ENCODE data around the gene HEBP2. TPM values are rescaled to one million over a fixed set of nuclear protein-coding genes. Genes with fewer than 3 reads are reported as not detected.
A peak's percentile ranks its signal among the peaks of the same experiment; 100 is the strongest.

Gene HEBP2
- total RNA-seq, 1 experiment from 2014 or later, result 71.2 TPM

DNA sequence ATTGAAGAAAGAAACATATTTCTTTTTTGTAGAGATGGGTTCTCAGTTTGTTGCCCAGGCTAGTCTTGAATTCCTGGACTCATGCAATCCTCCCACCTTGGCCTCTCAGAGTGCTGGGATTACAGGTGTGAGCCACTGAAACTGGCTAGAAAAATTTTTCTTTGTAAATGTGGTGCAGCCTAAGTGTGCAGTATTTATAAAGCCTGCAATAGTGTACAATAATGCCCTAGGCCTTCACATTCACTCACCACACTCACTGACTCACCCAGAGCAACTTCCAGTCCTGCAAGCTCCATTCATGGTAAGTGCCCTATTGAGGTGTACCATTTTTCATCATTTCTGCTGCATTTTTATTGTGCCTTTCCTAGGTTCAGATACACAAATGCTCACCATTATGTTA is 63.9 kb downstream of the HEBP2 start:
- Mint-ChIP-seq H3K27me3 (ENCODE audit: insufficient read depth, unreplicated experiment) (no peaks in the 10 kb centered on the region), H3K36me3 (ENCODE audit: insufficient read depth, unreplicated experiment) (peaks cover 20% of the 10 kb centered on the region), H3K4me1 (ENCODE audit: insufficient read depth, unreplicated experiment) (peaks cover 34% of the 10 kb centered on the region), H3K4me3 (ENCODE audit: unreplicated experiment) (no peak overlapping the region), H3K27ac (ENCODE audit: low read depth, unreplicated experiment) (no peak overlapping the region), H3K9me3 (ENCODE audit: unreplicated experiment) (no peaks in the 10 kb centered on the region)
- intact Hi-C loops (cut with micrococcal nuclease), result no loop called here
- no peak for DNase-seq (ENCODE audit: unreplicated experiment)
- TF ChIP-seq, protein P1, sequence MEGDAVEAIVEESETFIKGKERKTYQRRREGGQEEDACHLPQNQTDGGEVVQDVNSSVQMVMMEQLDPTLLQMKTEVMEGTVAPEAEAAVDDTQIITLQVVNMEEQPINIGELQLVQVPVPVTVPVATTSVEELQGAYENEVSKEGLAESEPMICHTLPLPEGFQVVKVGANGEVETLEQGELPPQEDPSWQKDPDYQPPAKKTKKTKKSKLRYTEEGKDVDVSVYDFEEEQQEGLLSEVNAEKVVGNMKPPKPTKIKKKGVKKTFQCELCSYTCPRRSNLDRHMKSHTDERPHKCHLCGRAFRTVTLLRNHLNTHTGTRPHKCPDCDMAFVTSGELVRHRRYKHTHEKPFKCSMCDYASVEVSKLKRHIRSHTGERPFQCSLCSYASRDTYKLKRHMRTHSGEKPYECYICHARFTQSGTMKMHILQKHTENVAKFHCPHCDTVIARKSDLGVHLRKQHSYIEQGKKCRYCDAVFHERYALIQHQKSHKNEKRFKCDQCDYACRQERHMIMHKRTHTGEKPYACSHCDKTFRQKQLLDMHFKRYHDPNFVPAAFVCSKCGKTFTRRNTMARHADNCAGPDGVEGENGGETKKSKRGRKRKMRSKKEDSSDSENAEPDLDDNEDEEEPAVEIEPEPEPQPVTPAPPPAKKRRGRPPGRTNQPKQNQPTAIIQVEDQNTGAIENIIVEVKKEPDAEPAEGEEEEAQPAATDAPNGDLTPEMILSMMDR (IDR thresholded peaks at IDR 0.05; ENCODE audit: unreplicated experiment), result no peak
- no TSS peak for BruUV-seq (replicated peaks)
- POLR2A ChIA-PET, result interaction anchor here (0.6 to 6.3 kb wide), 12 partner anchors 9 to 56 kb away, joined by 3 to 72 read pairs (median 4); no protein-coding TSS in a partner anchor
- CTCF ChIA-PET, result interaction anchor here (0.8 to 3.7 kb wide), 2 partner anchors 9 to 12 kb away, joined by 6 to 11 read pairs; no protein-coding TSS in a partner anchor

DNA sequence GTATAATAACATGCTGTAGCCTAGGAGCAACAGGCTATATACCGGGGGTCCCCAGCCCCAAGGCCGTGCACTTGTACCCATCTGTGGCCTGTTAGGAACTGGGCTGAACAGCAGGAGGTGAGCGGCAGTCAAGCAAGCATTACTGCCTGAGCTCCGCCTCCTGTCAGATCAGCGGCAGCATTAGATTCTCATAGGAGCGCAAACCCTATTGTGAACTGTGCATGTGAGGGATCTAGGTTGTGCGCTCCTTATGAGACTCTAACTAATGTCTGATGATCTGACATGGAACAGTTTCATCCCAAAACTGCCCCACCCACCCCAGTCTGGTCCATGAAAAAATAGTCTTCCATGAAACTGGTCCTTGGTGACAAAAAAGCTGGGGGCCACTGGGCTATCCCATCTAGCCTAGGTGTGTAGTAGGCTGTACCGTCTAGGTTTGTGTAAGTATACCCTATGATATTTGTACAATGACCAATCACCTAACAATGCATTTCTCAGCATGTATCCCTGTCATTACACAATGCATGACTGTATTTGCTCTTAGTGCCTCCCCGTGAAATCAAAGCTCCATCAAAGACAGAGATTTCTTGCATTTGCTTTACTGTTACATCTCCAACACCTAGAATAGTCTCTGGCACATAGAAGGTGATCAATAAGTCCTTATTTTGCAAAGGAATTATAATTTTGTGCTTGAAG is 64.4 kb downstream of the HEBP2 start:
- H3K36me3 Mint-ChIP-seq (ENCODE audit: insufficient read depth, unreplicated experiment), result peaks cover 20% of the 10 kb centered on the region
- no peaks in the 10 kb centered on the region for H3K27me3 Mint-ChIP-seq (ENCODE audit: insufficient read depth, unreplicated experiment)
- peaks cover 34% of the 10 kb centered on the region for H3K4me1 Mint-ChIP-seq (ENCODE audit: insufficient read depth, unreplicated experiment)
- no peaks in the 10 kb centered on the region for H3K9me3 Mint-ChIP-seq (ENCODE audit: unreplicated experiment)
- CTCF ChIA-PET, result interaction anchor here (0.6 to 3.7 kb wide), 7 partner anchors 10 to 42 kb away, joined by 3 to 11 read pairs (median 4); no protein-coding TSS in a partner anchor
- DNase-seq (ENCODE audit: unreplicated experiment), result peak; percentile 74
- intact Hi-C loops (cut with micrococcal nuclease), result no loop called here
- POLR2A ChIA-PET, result interaction anchor here (0.5 to 6.3 kb wide), 13 partner anchors 8 to 363 kb away, joined by 3 to 72 read pairs (median 4); no protein-coding TSS in a partner anchor
- no TSS peak for BruUV-seq (replicated peaks)
- H3K27ac Mint-ChIP-seq (ENCODE audit: low read depth, unreplicated experiment), result peak overlapping the region; percentile 56
- TF ChIP-seq, protein P1 (IDR thresholded peaks at IDR 0.05; ENCODE audit: unreplicated experiment), result no peak
- no peak overlapping the region for H3K4me3 Mint-ChIP-seq (ENCODE audit: unreplicated experiment)

Small RNA genes within 50 kb of the gene (microRNA-seq; reads per million reads assigned to microRNA genes)
- gene MIR3145, result 2.5 reads per million, percentile 19 among the genes with 10 or more reads in this experiment

Other genes starting within 250 kb of the HEBP2 start
- 3.4 and 7.0 TPM in 2 replicates for gene ARFGEF3, start 242.3 kb upstream of the HEBP2 start, total RNA-seq (2022)
- gene PBOV1, start 185.7 kb upstream of the HEBP2 start, total RNA-seq (2022), result not detected in 2 replicates
- gene SMIM28, start 26.3 kb upstream of the HEBP2 start, total RNA-seq (2022), result not detected in 2 replicates
- gene NHSL1, start 95.3 kb downstream of the HEBP2 start, total RNA-seq (2022), result 23.9 and 32.1 TPM in 2 replicates